ENCODE measurements around the gene LMF2. TPM values are rescaled to one million over a fixed set of nuclear protein-coding genes. Genes with fewer than 3 reads are reported as not detected.

Gene LMF2
- total and polyA plus RNA-seq, 2 of the 8 experiments (the other 6 are each of a cell fraction or from before 2014, with no cell fraction given) = 34.3 to 62.9 TPM

DNA sequence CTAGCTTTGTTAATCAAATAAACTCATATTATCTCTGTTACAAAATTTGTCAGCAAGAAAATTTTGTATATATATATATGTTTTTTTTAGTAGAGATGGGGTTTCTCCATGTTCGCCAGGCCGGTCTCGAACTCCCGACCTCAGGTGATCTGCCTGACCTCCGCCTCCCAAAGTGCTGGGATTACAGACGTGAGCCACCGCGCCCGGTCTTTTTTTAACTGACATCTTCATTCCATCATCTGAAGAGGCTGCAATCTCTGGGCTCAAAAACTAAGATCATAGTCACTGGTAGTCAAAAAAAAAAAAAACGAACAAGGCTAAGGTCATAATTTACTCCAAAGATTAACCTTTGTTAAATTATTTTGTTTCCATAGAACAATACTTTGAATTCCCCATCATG lies 32.9 kb upstream of the LMF2 start (continued):
- TF ChIP-seq, protein P1, sequence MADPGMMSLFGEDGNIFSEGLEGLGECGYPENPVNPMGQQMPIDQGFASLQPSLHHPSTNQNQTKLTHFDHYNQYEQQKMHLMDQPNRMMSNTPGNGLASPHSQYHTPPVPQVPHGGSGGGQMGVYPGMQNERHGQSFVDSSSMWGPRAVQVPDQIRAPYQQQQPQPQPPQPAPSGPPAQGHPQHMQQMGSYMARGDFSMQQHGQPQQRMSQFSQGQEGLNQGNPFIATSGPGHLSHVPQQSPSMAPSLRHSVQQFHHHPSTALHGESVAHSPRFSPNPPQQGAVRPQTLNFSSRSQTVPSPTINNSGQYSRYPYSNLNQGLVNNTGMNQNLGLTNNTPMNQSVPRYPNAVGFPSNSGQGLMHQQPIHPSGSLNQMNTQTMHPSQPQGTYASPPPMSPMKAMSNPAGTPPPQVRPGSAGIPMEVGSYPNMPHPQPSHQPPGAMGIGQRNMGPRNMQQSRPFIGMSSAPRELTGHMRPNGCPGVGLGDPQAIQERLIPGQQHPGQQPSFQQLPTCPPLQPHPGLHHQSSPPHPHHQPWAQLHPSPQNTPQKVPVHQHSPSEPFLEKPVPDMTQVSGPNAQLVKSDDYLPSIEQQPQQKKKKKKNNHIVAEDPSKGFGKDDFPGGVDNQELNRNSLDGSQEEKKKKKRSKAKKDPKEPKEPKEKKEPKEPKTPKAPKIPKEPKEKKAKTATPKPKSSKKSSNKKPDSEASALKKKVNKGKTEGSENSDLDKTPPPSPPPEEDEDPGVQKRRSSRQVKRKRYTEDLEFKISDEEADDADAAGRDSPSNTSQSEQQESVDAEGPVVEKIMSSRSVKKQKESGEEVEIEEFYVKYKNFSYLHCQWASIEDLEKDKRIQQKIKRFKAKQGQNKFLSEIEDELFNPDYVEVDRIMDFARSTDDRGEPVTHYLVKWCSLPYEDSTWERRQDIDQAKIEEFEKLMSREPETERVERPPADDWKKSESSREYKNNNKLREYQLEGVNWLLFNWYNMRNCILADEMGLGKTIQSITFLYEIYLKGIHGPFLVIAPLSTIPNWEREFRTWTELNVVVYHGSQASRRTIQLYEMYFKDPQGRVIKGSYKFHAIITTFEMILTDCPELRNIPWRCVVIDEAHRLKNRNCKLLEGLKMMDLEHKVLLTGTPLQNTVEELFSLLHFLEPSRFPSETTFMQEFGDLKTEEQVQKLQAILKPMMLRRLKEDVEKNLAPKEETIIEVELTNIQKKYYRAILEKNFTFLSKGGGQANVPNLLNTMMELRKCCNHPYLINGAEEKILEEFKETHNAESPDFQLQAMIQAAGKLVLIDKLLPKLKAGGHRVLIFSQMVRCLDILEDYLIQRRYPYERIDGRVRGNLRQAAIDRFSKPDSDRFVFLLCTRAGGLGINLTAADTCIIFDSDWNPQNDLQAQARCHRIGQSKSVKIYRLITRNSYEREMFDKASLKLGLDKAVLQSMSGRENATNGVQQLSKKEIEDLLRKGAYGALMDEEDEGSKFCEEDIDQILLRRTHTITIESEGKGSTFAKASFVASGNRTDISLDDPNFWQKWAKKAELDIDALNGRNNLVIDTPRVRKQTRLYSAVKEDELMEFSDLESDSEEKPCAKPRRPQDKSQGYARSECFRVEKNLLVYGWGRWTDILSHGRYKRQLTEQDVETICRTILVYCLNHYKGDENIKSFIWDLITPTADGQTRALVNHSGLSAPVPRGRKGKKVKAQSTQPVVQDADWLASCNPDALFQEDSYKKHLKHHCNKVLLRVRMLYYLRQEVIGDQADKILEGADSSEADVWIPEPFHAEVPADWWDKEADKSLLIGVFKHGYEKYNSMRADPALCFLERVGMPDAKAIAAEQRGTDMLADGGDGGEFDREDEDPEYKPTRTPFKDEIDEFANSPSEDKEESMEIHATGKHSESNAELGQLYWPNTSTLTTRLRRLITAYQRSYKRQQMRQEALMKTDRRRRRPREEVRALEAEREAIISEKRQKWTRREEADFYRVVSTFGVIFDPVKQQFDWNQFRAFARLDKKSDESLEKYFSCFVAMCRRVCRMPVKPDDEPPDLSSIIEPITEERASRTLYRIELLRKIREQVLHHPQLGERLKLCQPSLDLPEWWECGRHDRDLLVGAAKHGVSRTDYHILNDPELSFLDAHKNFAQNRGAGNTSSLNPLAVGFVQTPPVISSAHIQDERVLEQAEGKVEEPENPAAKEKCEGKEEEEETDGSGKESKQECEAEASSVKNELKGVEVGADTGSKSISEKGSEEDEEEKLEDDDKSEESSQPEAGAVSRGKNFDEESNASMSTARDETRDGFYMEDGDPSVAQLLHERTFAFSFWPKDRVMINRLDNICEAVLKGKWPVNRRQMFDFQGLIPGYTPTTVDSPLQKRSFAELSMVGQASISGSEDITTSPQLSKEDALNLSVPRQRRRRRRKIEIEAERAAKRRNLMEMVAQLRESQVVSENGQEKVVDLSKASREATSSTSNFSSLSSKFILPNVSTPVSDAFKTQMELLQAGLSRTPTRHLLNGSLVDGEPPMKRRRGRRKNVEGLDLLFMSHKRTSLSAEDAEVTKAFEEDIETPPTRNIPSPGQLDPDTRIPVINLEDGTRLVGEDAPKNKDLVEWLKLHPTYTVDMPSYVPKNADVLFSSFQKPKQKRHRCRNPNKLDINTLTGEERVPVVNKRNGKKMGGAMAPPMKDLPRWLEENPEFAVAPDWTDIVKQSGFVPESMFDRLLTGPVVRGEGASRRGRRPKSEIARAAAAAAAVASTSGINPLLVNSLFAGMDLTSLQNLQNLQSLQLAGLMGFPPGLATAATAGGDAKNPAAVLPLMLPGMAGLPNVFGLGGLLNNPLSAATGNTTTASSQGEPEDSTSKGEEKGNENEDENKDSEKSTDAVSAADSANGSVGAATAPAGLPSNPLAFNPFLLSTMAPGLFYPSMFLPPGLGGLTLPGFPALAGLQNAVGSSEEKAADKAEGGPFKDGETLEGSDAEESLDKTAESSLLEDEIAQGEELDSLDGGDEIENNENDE (IDR thresholded peaks at IDR 0.05; ENCODE audit: insufficient replicate concordance, low read length) = no peak
- TF ChIP-seq CHD1 (IDR thresholded peaks at IDR 0.05; ENCODE audit: low read depth, low read length) (no peak), SAP30 (IDR thresholded peaks at IDR 0.05; ENCODE audit: insufficient read depth, insufficient replicate concordance, low read length) (no peak), KDM5A (IDR thresholded peaks at IDR 0.05; ENCODE audit: low read length) (no peak), EP300 (IDR thresholded peaks at IDR 0.05; ENCODE audit: borderline replicate concordance in 1 of 2, low read depth in 2 of 2, low read length in 2 of 2) (no peak)

Data from H1 (cell line).